GM23248 (cell line): Measurements from ENCODE around the gene CCDC59. TPM values are rescaled to one million over a fixed set of nuclear protein-coding genes. Genes with fewer than 3 reads are reported as not detected.

Experiments used
- DNase-seq: peaks from one replicate; pipeline ENCODE4 v3.0.0-alpha.2; 2015
- H2AFZ ChIP-seq: fragments of 200-600 bp; sonication (generic); 2 replicates; pipeline ENCODE4 v1.6.1; 2016; ENCODE audit warnings: antibody characterized with exemption
- H3F3A ChIP-seq: fragments of 200-600 bp; sonication (generic); 2 replicates; pipeline ENCODE4 v1.6.1; 2016; ENCODE audit warnings: mild to moderate bottlenecking, antibody characterized with exemption, mixed run types; ENCODE audit not compliant: insufficient read depth
- H3K27ac ChIP-seq: fragments of 200-600 bp; sonication (generic); 2 replicates; pipeline ENCODE4 v1.5.1; 2016; ENCODE audit warnings: mild to moderate bottlenecking
- H3K27me3 ChIP-seq: fragments of 200-600 bp; sonication (generic); replicated peaks from 2 replicates; pipeline ENCODE4 v1.6.1; 2016; ENCODE audit warnings: mild to moderate bottlenecking; ENCODE audit not compliant: insufficient read depth
- H3K36me3 ChIP-seq: fragments of 200-600 bp; sonication (generic); 2 replicates; pipeline ENCODE4 v1.6.1; 2016; ENCODE audit warnings: low read depth, mild to moderate bottlenecking
- H3K4me1 ChIP-seq: fragments of 200-600 bp; sonication (generic); 2 replicates; pipeline ENCODE4 v1.6.1; 2016; ENCODE audit warnings: mild to moderate bottlenecking; ENCODE audit not compliant: insufficient read depth
- H3K4me2 ChIP-seq: fragments of 200-600 bp; sonication (generic); one replicate; pipeline ENCODE4 v1.6.1; 2016; ENCODE audit warnings: mild to moderate bottlenecking; ENCODE audit not compliant: unreplicated experiment
- H3K4me3 ChIP-seq: fragments of 200-600 bp; sonication (generic); 2 replicates; pipeline ENCODE4 v1.5.1; 2016; ENCODE audit warnings: mild to moderate bottlenecking
- H3K79me2 ChIP-seq: fragments of 200-600 bp; sonication (generic); 2 replicates; pipeline ENCODE4 v1.6.1; 2016; ENCODE audit warnings: mild to moderate bottlenecking; ENCODE audit not compliant: insufficient read depth
- H3K9ac ChIP-seq: fragments of 200-600 bp; sonication (generic); 2 replicates; pipeline ENCODE4 v1.6.1; 2016; ENCODE audit warnings: mild to moderate bottlenecking
- H3K9me2 ChIP-seq: fragments of 200-600 bp; sonication (generic); 2 replicates; pipeline ENCODE4 v1.6.1; 2016; ENCODE audit warnings: mixed run types, mild to moderate bottlenecking, moderate library complexity; ENCODE audit not compliant: insufficient read depth
- H3K9me3 ChIP-seq: fragments of 200-600 bp; sonication (generic); one replicate; pipeline ENCODE4 v1.6.1; 2017; ENCODE audit warnings: low read depth
- H4K20me1 ChIP-seq: fragments of 200-600 bp; sonication (generic); 2 replicates; pipeline ENCODE4 v1.6.0; 2016; ENCODE audit not compliant: insufficient read depth
- EZH2 ChIP-seq: fragments of 200-600 bp; sonication (generic); IDR thresholded peaks from 2 replicates; pipeline ENCODE4 v1.6.1; 2018; ENCODE audit warnings: antibody characterized with exemption, mild to moderate bottlenecking; ENCODE audit not compliant: insufficient read depth, poor library complexity, severe bottlenecking
- EZH2phosphoT487 ChIP-seq: fragments of 200-600 bp; sonication (generic); IDR thresholded peaks from 2 replicates; pipeline ENCODE4 v1.6.1; 2018; ENCODE audit warnings: antibody characterized with exemption, moderate library complexity, mild to moderate bottlenecking, low read depth; ENCODE audit not compliant: insufficient read depth
- WGBS, 2 experiments: methylation state at CpG; one replicate each; pipeline ENCODE4 v1.1.6; 2015 to 2017; ENCODE audit warnings: low lambda C conversion rate in 2 of 2, low coverage in 1 of 2; ENCODE audit errors: missing lambda C conversion rate in 2 of 2; 5-methylcytosine and 5-hydroxymethylcytosine counted together
- in situ Hi-C: fragments of 300-500 bp; cut with MboI; formaldehyde crosslinking; loops from 2 replicates; pipeline ENCODE4 v1.15.0; 2020
- polyA plus RNA-seq: library from polyadenylated mRNA; unstranded; fragments of >200 nt; fragmentation: Nextera tagmentation; extraction: Ambion mirVana; gene quantifications from 2 replicates; pipeline ENCODE4 v1.2.1, GENCODE V29; 2016
- total RNA-seq: library from RNA; depleted of rRNA; stranded (reverse); fragments of >200 nt; shearing (Covaris generic); gene quantifications from 2 replicates; pipeline ENCODE4 v1.2.3, GENCODE V29; 2014; rRNA removed

Gene CCDC59
- total and polyA plus RNA-seq, 2 experiments from 2014 or later = 49.9 to 59.5 TPM

GRCh38 chr12:82326905-82327503, 31.2 kb downstream of the CCDC59 start:
- H3K27me3 ChIP-seq = no peaks in the 10 kb centered on the region
- H3K27ac ChIP-seq = no peak overlapping the region
- TF ChIP-seq EZH2 = peak; percentile 49
- no peak for TF ChIP-seq EZH2phosphoT487
- no peaks in the 10 kb centered on the region for H4K20me1 ChIP-seq
- in situ Hi-C loops = loop anchor here (10.0 kb wide), 1 partner anchor 672 kb away; no protein-coding TSS in a partner anchor
- peak; percentile 67 for DNase-seq
- H3K4me3 ChIP-seq = no peak overlapping the region
- H3K9me3 ChIP-seq = no peaks in the 10 kb centered on the region
- no peaks in the 10 kb centered on the region for H3K4me1 ChIP-seq
- no peak overlapping the region for H3K9ac ChIP-seq
- 0 to 4% methylated on average over 1 of the region's 1 CpG for WGBS, 2 experiments
- no peaks in the 10 kb centered on the region for H3K79me2 ChIP-seq
- no peaks in the 10 kb centered on the region for H3F3A ChIP-seq
- H3K36me3 ChIP-seq = no peaks in the 10 kb centered on the region
- no peaks in the 10 kb centered on the region for H3K9me2 ChIP-seq
- no peak overlapping the region for H2AFZ ChIP-seq
- H3K4me2 ChIP-seq = no peak overlapping the region

GRCh38 chr12:82325540-82326336, 32.4 kb downstream of the CCDC59 start:
- no peaks in the 10 kb centered on the region for H3K36me3 ChIP-seq
- H3K9me3 ChIP-seq = no peaks in the 10 kb centered on the region
- no peaks in the 10 kb centered on the region for H4K20me1 ChIP-seq
- H3K27me3 ChIP-seq = no peaks in the 10 kb centered on the region
- in situ Hi-C loops = loop anchor here (10.0 kb wide), 1 partner anchor 671 kb away; no protein-coding TSS in a partner anchor
- H3F3A ChIP-seq = no peaks in the 10 kb centered on the region
- H2AFZ ChIP-seq = no peak overlapping the region
- H3K27ac ChIP-seq = no peak overlapping the region
- no peak overlapping the region for H3K9ac ChIP-seq
- H3K4me1 ChIP-seq = no peaks in the 10 kb centered on the region
- H3K79me2 ChIP-seq = no peaks in the 10 kb centered on the region
- no peak overlapping the region for H3K4me2 ChIP-seq
- H3K4me3 ChIP-seq = no peak overlapping the region
- DNase-seq = no peak
- WGBS, 2 experiments = 60 to 64% methylated on average over 4 of the region's 4 CpGs
- TF ChIP-seq EZH2phosphoT487 (no peak), EZH2 (no peak)
- H3K9me2 ChIP-seq = no peaks in the 10 kb centered on the region

- in situ Hi-C loops = no loop called here
- no peaks in the 10 kb centered on the region for H3K9me3 ChIP-seq
- H3K4me1 ChIP-seq = no peaks in the 10 kb centered on the region
- H3K79me2 ChIP-seq = no peaks in the 10 kb centered on the region
- no peaks in the 10 kb centered on the region for H3F3A ChIP-seq
- H3K4me2 ChIP-seq = no peak overlapping the region
- H3K27me3 ChIP-seq = no peaks in the 10 kb centered on the region
- H3K27ac ChIP-seq = no peak overlapping the region
- H4K20me1 ChIP-seq = no peaks in the 10 kb centered on the region
- H3K9ac ChIP-seq = no peak overlapping the region
- no peak for DNase-seq
- WGBS, 2 experiments = 48 to 53% methylated on average over 1 of the region's 1 CpG
- no peaks in the 10 kb centered on the region for H3K36me3 ChIP-seq
- no peak for TF ChIP-seq EZH2phosphoT487
- no peak for TF ChIP-seq EZH2
- no peak overlapping the region for H2AFZ ChIP-seq
- H3K9me2 ChIP-seq = no peaks in the 10 kb centered on the region
- no peak overlapping the region for H3K4me3 ChIP-seq
These were observed 38.9 kb downstream of the CCDC59 start for GRCh38 chr12:82319276-82319675.

GRCh38 chr12:82314406-82314892, 43.7 kb downstream of the CCDC59 start:
- Histone ChIP-seq H3K9me3 (no peaks in the 10 kb centered on the region), H3K9ac (no peak overlapping the region), H3K4me3 (no peak overlapping the region), H3K36me3 (no peaks in the 10 kb centered on the region), H3K27ac (no peak overlapping the region), H3F3A (no peaks in the 10 kb centered on the region), H2AFZ (no peak overlapping the region), H3K4me2 (no peak overlapping the region), H3K4me1 (no peaks in the 10 kb centered on the region), H3K27me3 (no peaks in the 10 kb centered on the region), H3K79me2 (no peaks in the 10 kb centered on the region), H3K9me2 (no peaks in the 10 kb centered on the region), H4K20me1 (no peaks in the 10 kb centered on the region)
- TF ChIP-seq EZH2phosphoT487 (no peak), EZH2 (no peak)
- in situ Hi-C loops = no loop called here
- WGBS, 2 experiments = 24 to 28% methylated on average over 8 of the region's 8 CpGs
- DNase-seq = no peak

Other genes with a start within 250 kb of the CCDC59 start
- gene METTL25, start 142 bp upstream of the CCDC59 start, total RNA-seq = 6.9 and 27.1 TPM in 2 replicates
- 5.6 and 7.2 TPM in 2 replicates for gene METTL25, start 142 bp upstream of the CCDC59 start, polyA plus RNA-seq